Astrocyte of the cerebellum (primary cell): Measurements from ENCODE around the gene RAB6D.
"Not testable (repeated sequence)": the region's sequence is repeated elsewhere in the genome, so short reads cannot be mapped to it uniquely, and the experiment has no call there.

Source experiments
- DNase-seq: peaks from one replicate; pipeline ENCODE4 v3.0.0-alpha.2; 2011; ENCODE audit warnings: low read depth
- H3K4me3 ChIP-seq: 2 replicates; pipeline ENCODE4 v1.5.1; 2011; ENCODE audit warnings: mild to moderate bottlenecking, low read depth, low read length, moderate library complexity
- CTCF ChIP-seq: IDR thresholded peaks from 2 replicates; pipeline ENCODE4 v1.5.1; 2012; ENCODE audit warnings: low read length, low read depth, moderate library complexity, mild to moderate bottlenecking; ENCODE audit errors: missing control alignments
- in situ Hi-C: cut with HindIII; loops from 2 replicates; pipeline ENCODE4 v1.10.0; 2017; ENCODE audit warnings: low sequenced_read_pairs

Gene RAB6D

GRCh38 chr2:131363703-131364186 lies at the start of gene RAB6D:
RAB6D (minus strand) TSS chr2:131364168; CDS start chr2:131363720, 448 bp downstream.
- in situ Hi-C loops, DNase-seq: not testable (repeated sequence)
- H3K4me3 ChIP-seq = peak within 1 kb of the TSS; percentile 32

GRCh38 chr2:131413148-131413747 lies 49.3 kb upstream of the RAB6D start:
- H3K4me3 ChIP-seq = no peak overlapping the region
- TF ChIP-seq CTCF = peak; percentile 62
- in situ Hi-C loops = no loop called here
- DNase-seq = peak; percentile 47

- no peak for TF ChIP-seq CTCF
- H3K4me3 ChIP-seq = no peak overlapping the region
- DNase-seq = no peak
- in situ Hi-C loops = no loop called here
Measured at GRCh38 chr2:131410173-131410572, 46.2 kb upstream of the RAB6D start.

- no peak overlapping the region for H3K4me3 ChIP-seq
- DNase-seq = no peak
- in situ Hi-C loops = no loop called here
- no peak for TF ChIP-seq CTCF
Measured at GRCh38 chr2:131408778-131409177, 44.8 kb upstream of the RAB6D start.

- TF ChIP-seq CTCF = no peak
- in situ Hi-C loops = no loop called here
- no peak overlapping the region for H3K4me3 ChIP-seq
- DNase-seq = no peak
Measured at GRCh38 chr2:131408207-131408606, 44.2 kb upstream of the RAB6D start.

- H3K4me3 ChIP-seq = no peak overlapping the region
- no peak for TF ChIP-seq CTCF
- no peak for DNase-seq
- in situ Hi-C loops = no loop called here
Measured at GRCh38 chr2:131404753-131405152, 40.8 kb upstream of the RAB6D start.

- TF ChIP-seq CTCF = no peak
- H3K4me3 ChIP-seq = no peak overlapping the region
- no peak for DNase-seq
- in situ Hi-C loops = no loop called here
Measured at GRCh38 chr2:131402320-131403039, 38.5 kb upstream of the RAB6D start.
